Lower leg skin (tissue), 4 donors: Measurements from ENCODE around the gene CRYGB. TPM values are rescaled to one million over a fixed set of nuclear protein-coding genes. Genes with fewer than 3 reads are reported as not detected.
"Not testable (repeated sequence)": the region's sequence is repeated elsewhere in the genome, so short reads cannot be mapped to it uniquely, and the experiment has no call there.

Experiments used
- DNase-seq, 2 donors: peaks; one replicate each; pipeline ENCODE4 v3.0.0-alpha.2; 2019; ENCODE audit warnings: low spot score in 2 of 2
- H3K4me3 ChIP-seq: fragments of 200-600 bp; sonication (generic); 2 replicates; pipeline ENCODE4 v1.5.1; 2017; ENCODE audit warnings: mild to moderate bottlenecking, low read depth; ENCODE audit not compliant: poor library complexity, severe bottlenecking
- POLR2A ChIP-seq, 2 donors: fragments of 450-650 bp; IDR thresholded peaks; one replicate each; pipeline ENCODE4 v1.6.1; 2016 to 2017; ENCODE audit warnings: antibody characterized with exemption in 2 of 2, mild to moderate bottlenecking in 1 of 2, moderate library complexity in 1 of 2
- WGBS, 2 donors: methylation state at CpG; one replicate each; pipeline ENCODE4 v1.1.5; 2018; 5-methylcytosine and 5-hydroxymethylcytosine counted together
- intact Hi-C: fragments of 100-400 bp; cut with DNase I; formaldehyde crosslinking; loops from one replicate; pipeline ENCODE4 v1.15.0; 2023; ENCODE audit warnings: low total_unique reads
- total RNA-seq, 4 donors: library from RNA; depleted of rRNA; stranded (reverse); fragments of >200 nt; gene quantifications; one replicate each; pipeline ENCODE4 v1.1.0, GENCODE V29; 2016
- TF ChIP-seq, protein P1 (sequence below), 3 donors: fragments of 450-650 bp; IDR thresholded peaks; one replicate each; pipeline ENCODE4 v1.5.1; 2016; ENCODE audit warnings: antibody characterized with exemption in 3 of 3, mild to moderate bottlenecking in 3 of 3, moderate library complexity in 2 of 3

CRYGB gene
- total RNA-seq, 4 donors from 2014 or later = not detected

DNA sequence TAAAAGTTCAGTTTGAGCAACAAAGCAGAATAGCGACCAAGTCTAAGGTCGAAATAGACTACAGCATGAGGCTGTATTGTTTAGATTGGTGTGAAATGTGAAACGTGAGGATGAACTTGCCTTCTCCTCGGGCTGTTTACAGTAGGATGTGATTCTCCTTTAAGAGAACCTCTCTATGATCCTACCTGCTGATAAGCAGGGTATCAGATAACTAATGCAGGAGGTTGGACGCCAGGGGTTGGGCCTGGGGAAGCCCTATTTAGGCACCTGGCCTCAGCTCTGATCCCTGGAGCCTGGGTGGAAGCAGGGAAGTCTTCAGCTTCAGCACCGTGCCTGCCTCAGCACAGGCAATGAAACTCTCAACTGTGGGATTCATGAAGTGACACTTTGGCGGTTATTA lies 33.0 kb downstream of the CRYGB start:
- intact Hi-C loops = no loop called here
- no peak overlapping the region for H3K4me3 ChIP-seq
- TF ChIP-seq, protein P1, sequence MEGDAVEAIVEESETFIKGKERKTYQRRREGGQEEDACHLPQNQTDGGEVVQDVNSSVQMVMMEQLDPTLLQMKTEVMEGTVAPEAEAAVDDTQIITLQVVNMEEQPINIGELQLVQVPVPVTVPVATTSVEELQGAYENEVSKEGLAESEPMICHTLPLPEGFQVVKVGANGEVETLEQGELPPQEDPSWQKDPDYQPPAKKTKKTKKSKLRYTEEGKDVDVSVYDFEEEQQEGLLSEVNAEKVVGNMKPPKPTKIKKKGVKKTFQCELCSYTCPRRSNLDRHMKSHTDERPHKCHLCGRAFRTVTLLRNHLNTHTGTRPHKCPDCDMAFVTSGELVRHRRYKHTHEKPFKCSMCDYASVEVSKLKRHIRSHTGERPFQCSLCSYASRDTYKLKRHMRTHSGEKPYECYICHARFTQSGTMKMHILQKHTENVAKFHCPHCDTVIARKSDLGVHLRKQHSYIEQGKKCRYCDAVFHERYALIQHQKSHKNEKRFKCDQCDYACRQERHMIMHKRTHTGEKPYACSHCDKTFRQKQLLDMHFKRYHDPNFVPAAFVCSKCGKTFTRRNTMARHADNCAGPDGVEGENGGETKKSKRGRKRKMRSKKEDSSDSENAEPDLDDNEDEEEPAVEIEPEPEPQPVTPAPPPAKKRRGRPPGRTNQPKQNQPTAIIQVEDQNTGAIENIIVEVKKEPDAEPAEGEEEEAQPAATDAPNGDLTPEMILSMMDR (IDR thresholded peaks at IDR 0.05) = no peak
- TF ChIP-seq POLR2A (IDR thresholded peaks at IDR 0.05) = no peak
- WGBS, 2 donors = 42 to 55% methylated on average over 7 of the region's 7 CpGs
- DNase-seq = no peak

DNA sequence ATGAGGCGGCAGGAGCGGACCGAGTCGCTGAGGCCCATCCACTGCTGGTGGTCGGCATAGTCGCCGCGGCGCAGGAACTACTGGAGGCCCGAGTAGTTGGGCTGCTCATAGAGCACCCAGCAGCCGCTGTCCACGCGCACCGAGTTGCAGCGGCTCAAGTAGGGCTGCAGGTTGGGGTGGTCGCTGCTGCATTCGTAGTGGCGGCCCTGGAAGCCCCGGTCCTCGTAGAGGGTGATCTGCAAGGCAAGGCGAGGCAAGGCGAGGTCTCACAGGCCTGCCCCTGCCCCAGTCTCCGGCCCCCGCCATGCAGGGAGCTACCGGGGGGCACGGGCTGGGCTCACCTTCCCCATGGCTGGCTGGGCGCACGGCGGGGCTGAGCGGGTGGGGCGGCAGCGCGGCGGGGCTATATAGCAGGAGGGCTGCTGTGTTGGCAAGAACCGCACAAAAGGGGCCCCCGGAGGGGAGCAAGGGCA lies 33.6 kb downstream of the CRYGB start:
- WGBS, 2 donors = 33 to 43% methylated on average over 6 to 29 of the region's 36 CpGs
- DNase-seq, H3K4me3 ChIP-seq, intact Hi-C loops: not testable (repeated sequence)

DNA sequence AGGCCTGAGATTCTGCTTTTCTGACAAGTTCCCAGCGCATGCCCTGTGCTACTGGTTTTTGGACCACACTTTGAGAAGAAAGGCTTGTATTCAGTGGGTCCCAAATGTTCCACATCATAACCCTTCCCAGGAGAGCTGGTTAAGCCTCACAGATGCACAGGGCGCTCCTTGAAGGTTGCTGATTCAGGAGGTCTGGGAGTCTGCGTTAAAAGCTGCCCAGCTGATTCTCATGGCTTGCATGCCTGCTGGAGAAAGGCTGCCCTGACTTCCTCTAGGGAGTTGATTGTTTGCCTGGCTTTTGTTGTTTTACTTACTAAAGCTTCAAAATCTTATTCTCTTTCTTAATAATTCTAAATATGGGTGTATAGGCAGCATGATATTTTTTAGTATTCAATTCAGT lies 42.3 kb downstream of the CRYGB start:
- TF ChIP-seq, protein P1 (IDR thresholded peaks at IDR 0.05) = no peak
- no peak for TF ChIP-seq POLR2A (IDR thresholded peaks at IDR 0.05)
- WGBS, 2 donors = 77 to 78% methylated on average over 3 of the region's 3 CpGs
- intact Hi-C loops = no loop called here
- no peak overlapping the region for H3K4me3 ChIP-seq
- DNase-seq = no peak

DNA sequence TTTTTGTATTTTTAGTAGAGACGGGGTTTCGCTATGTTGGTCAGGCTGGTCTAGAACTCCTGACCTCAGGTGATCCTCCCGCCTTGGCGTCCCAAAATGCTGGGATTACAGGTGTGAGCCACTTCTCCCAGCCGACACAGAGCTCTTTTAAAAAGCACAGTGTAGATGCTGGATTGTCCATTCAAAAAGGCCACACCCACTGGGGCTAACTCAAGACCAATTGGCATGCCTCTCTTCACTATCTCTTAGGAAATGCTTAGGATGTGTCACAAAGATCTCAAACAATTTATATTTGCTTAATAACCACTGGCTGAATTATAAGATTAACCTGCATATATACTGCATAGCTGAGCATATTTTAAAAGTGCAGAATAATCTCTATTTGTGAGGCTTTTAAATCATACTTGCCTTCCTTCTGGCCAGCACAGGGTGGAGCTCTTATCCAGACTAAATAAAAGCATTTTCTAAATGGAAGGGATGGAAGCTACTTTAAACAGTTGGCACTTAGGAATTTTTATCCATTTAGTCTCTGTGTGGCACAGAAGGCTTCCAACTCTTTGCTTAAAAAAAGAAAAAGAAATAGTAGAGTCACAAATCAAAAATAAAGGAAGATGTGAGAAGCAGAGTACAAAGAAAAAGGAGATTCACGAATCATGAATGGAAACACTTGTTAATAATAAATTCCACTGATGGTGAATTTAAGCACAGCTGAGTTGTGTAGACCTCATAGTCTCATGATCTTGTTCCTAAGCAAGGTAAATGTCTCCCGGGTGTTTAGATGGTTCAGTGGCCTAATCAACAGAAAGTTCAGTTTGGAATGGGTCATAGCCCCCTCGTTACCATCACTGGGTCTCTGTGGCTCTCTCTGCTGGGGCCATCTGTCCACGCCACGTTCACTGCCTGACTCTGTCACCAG lies 44.0 kb downstream of the CRYGB start:
- TF ChIP-seq, protein P1 (IDR thresholded peaks at IDR 0.05) = no peak
- TF ChIP-seq POLR2A (IDR thresholded peaks at IDR 0.05) = no peak
- WGBS, 2 donors = 58 to 62% methylated on average over 10 of the region's 10 CpGs
- DNase-seq = no peak
- intact Hi-C loops = no loop called here
- H3K4me3 ChIP-seq = no peak overlapping the region

DNA sequence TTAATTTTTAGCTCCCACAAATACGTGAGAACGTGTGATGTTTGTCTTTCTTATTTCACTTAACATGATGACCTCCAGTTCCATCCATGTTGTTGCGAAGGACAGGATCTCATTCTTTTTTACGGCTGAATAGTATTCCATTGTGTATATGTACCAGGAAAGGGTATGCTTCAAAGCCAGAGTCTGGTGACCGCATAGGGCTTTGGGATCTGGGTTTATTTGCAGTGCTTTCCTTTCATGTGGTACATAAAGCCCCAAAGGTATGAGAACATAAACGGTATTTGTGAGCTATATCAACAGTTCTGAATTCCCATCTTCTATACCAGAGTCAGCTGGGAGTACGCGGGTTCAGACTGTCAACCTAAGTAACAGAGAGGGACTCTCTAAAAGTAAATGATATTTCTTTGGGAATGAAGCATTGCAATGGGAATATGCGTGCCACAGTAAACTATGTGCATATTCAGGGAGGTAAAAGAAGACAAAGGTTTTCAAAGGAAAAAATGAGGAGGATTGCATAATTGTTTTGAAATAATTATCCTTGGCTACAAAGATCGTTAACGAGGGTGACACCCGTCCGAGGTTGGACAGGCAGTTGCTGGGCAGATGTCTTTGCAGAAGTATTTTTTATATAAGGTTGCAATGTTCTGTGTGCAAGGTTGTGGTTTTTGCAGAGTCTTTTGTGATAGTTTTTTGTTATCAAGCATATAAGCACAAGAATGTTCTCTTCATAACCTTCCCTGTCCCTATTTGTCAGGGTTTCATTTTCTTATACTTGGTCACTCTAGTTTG lies 46.1 kb downstream of the CRYGB start:
- intact Hi-C loops = no loop called here
- WGBS, 2 donors = 67 to 70% methylated on average over 13 of the region's 13 CpGs

DNA sequence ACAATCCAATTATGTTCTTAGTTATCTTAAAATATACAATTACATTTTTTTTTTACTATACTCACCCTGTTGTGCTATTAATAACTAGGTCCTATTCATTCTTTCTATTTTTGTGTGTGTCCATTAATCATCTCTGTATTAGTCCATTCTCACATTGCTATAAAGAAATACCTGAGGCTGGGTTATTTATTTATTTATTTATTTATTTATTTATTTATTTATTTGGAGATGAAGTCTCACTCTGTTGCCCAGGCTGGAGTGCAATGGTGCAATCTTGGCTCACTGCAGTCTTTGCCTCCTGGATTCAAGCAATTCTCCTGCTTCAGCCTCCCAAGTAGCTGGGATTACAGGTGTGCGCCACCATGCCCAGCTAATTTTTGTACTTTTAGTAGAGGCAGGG lies 47.3 kb downstream of the CRYGB start:
- WGBS, 2 donors = 94 to 100% methylated on average over 1 of the region's 1 CpG
- DNase-seq, H3K4me3 ChIP-seq, intact Hi-C loops: not testable (repeated sequence)

More for the DNA sequence above, 46.1 kb downstream of the CRYGB start:
- TF ChIP-seq POLR2A (IDR thresholded peaks at IDR 0.05) = no peak
- TF ChIP-seq, protein P1 (IDR thresholded peaks at IDR 0.05) = no peak
- no peak for DNase-seq
- H3K4me3 ChIP-seq = no peak overlapping the region
